Type B pancreatic cell (in vitro differentiated cells): ENCODE results near the gene SPARCL1. TPM values are rescaled to one million over a fixed set of nuclear protein-coding genes. Genes with fewer than 3 reads are reported as not detected.

Experiments used
- DNase-seq: peaks from one replicate; pipeline ENCODE4 v3.0.0; 2021; ENCODE audit warnings: mixed read lengths; ENCODE audit not compliant: unreplicated experiment; ENCODE audit errors: extremely low spot score
- H3K27ac Mint-ChIP-seq: 2 replicates; pipeline ENCODE4 v1.8.0; 2021; ENCODE audit warnings: mild to moderate bottlenecking, mixed read lengths
- H3K27me3 Mint-ChIP-seq: 2 replicates; pipeline ENCODE4 v1.8.0; 2021; ENCODE audit warnings: mixed read lengths
- H3K36me3 Mint-ChIP-seq: 2 replicates; pipeline ENCODE4 v1.8.0; 2021; ENCODE audit warnings: mixed read lengths
- H3K4me1 Mint-ChIP-seq: one replicate; pipeline ENCODE4 v1.8.0; 2021; ENCODE audit warnings: mixed read lengths; ENCODE audit not compliant: unreplicated experiment
- H3K4me3 Mint-ChIP-seq: 2 replicates; pipeline ENCODE4 v1.8.0; 2021; ENCODE audit warnings: mild to moderate bottlenecking, mixed read lengths
- H3K9me3 Mint-ChIP-seq: 2 replicates; pipeline ENCODE4 v1.8.0; 2021; ENCODE audit warnings: mixed read lengths
- total RNA-seq: library from RNA; stranded (reverse); gene quantifications from 2 replicates; pipeline ENCODE4 v1.2.1, GENCODE V29; 2021; ENCODE audit warnings: low replicate concordance
- TF ChIP-seq, protein P1 (sequence below): fragments of 200-600 bp; sonication (generic); conservative IDR thresholded peaks from 2 replicates; pipeline ENCODE4 v1.5.0; 2021; ENCODE audit warnings: antibody characterized with exemption, mild to moderate bottlenecking

SPARCL1 gene
- total RNA-seq, 1 donor from 2014 or later: 11.2 TPM

DNA sequence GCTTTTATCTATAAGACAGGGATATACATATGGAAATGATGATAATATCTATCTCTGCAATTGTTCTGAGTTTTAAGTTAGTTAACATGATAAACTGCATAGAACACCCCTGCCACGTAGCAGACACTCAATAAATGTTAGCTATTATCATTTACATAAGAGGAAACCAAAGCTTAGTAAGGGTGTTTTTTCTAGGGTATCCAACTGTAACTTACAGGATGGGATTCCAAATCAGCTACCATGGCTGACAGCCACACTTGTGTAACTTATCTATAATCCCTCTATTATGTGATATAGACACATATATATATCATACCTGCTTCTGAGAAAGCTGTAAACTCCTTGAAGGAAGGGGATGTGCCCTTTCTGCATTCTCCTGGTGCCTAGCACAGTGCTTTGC lies 1.1 kb upstream of the SPARCL1 start:
- H3K9me3 Mint-ChIP-seq: peaks cover 4% of the 10 kb centered on the region
- TF ChIP-seq, protein P1, sequence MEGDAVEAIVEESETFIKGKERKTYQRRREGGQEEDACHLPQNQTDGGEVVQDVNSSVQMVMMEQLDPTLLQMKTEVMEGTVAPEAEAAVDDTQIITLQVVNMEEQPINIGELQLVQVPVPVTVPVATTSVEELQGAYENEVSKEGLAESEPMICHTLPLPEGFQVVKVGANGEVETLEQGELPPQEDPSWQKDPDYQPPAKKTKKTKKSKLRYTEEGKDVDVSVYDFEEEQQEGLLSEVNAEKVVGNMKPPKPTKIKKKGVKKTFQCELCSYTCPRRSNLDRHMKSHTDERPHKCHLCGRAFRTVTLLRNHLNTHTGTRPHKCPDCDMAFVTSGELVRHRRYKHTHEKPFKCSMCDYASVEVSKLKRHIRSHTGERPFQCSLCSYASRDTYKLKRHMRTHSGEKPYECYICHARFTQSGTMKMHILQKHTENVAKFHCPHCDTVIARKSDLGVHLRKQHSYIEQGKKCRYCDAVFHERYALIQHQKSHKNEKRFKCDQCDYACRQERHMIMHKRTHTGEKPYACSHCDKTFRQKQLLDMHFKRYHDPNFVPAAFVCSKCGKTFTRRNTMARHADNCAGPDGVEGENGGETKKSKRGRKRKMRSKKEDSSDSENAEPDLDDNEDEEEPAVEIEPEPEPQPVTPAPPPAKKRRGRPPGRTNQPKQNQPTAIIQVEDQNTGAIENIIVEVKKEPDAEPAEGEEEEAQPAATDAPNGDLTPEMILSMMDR: no peak

DNA sequence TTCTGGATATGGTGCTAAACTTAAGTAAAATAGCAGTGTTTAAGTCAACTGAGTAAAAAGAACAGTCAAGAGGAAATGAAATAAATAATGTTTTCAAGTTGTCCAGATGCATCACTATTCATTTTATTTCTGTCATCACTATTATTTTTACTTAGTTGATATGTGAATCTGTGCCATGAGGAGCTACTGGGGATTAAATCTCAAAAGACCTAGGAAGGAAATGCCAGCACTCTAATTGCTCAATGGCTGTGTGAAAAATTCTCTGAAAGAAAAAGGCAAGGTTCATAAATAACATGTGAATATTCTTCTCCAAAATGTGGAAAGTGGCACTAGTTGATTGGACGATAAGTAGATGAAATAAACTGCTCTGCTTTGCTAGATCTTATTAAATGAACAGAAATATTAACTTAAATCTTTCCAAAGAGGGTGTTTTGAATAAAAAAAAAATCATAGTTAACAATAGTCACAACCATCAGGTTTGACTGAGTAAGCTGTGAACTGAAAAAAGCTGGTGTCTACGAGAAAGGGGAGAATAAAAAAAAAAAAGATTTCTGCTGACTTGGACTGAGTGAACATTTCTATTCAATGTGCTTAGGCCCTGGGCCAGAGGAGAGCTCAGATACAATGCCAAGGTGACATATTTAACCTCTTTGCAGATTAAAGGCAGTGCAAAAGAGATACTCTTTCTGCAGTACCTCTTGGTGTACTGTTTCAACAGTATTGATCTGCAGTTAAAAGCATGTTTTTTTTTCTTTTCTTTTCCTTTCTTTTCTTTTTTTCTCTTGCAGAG lies 1.6 kb downstream of the SPARCL1 start:
- Mint-ChIP-seq H3K9me3 (peaks cover 8% of the 10 kb centered on the region), H3K36me3 (no peaks in the 10 kb centered on the region), H3K4me3 (no peak overlapping the region), H3K27ac (no peak overlapping the region), H3K4me1 (peaks cover 28% of the 10 kb centered on the region), H3K27me3 (no peaks in the 10 kb centered on the region)
- TF ChIP-seq, protein P1: no peak
- DNase-seq: no peak

More for the DNA sequence above, 1.1 kb upstream of the SPARCL1 start:
- Mint-ChIP-seq H3K36me3 (no peaks in the 10 kb centered on the region), H3K4me1 (peaks cover 25% of the 10 kb centered on the region), H3K27me3 (no peaks in the 10 kb centered on the region), H3K4me3 (no peak overlapping the region), H3K27ac (no peak overlapping the region)
- no peak for DNase-seq

DNA sequence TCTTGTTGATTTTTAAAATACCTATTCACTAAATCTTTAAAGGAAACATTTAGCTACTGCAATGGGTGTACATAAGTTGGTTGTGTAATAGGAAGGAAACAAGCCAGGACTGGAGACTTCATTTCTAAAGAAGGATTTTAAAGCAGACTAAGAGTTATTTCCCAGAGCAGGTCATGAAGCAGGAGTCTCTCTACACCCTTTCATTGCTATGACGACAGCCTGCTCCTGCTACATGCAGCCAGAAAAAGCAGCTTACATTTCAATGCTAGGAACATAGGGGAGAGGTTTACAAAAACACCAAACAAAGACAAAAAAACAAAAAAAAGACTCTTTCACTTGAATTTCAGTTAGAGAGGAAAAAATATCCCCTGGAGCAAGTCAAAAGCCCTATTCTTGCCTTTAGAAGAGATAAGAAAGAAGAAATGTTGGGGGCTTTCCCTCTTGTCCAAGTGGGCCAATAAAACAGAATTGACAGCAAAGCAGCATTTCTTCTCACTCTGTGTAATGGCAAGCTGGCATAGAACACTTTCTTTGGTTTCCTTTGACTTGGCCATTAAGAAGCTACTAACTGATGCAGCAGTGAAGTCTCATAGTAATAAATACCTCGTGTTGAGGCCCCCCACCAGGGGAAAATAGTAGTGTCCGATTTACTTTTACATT lies 3.4 kb downstream of the SPARCL1 start:
- no peak for DNase-seq
- H3K9me3 Mint-ChIP-seq: peaks cover 8% of the 10 kb centered on the region
- H3K27ac Mint-ChIP-seq: no peak overlapping the region
- H3K27me3 Mint-ChIP-seq: no peaks in the 10 kb centered on the region
- TF ChIP-seq, protein P1: no peak
- peak overlapping the region; percentile 2 for H3K4me3 Mint-ChIP-seq
- H3K36me3 Mint-ChIP-seq: no peaks in the 10 kb centered on the region
- H3K4me1 Mint-ChIP-seq: peaks cover 30% of the 10 kb centered on the region

DNA sequence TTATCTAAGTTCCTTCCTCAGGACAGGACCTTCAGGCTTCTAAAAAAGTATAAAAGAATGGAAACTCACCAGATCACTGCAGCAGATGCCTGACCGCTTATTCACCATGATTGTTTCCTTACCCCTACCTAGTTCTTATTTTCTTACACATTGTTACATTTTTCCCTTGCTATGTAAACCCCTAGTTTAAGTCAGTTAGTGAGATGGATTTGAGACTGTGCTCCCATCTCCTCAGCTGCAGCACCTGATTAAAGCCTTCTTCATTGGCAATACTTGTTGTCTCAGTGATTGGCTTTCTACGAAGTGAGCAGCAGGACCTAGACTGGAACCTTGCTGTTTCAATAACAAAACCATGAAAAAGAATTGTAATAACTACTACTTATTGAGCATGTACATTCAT lies 4.7 kb downstream of the SPARCL1 start:
- no peaks in the 10 kb centered on the region for H3K36me3 Mint-ChIP-seq
- TF ChIP-seq, protein P1: no peak
- DNase-seq: no peak
- no peak overlapping the region for H3K27ac Mint-ChIP-seq
- peaks cover 8% of the 10 kb centered on the region for H3K9me3 Mint-ChIP-seq
- peaks cover 36% of the 10 kb centered on the region for H3K4me1 Mint-ChIP-seq
- H3K27me3 Mint-ChIP-seq: no peaks in the 10 kb centered on the region
- H3K4me3 Mint-ChIP-seq: no peak overlapping the region

DNA sequence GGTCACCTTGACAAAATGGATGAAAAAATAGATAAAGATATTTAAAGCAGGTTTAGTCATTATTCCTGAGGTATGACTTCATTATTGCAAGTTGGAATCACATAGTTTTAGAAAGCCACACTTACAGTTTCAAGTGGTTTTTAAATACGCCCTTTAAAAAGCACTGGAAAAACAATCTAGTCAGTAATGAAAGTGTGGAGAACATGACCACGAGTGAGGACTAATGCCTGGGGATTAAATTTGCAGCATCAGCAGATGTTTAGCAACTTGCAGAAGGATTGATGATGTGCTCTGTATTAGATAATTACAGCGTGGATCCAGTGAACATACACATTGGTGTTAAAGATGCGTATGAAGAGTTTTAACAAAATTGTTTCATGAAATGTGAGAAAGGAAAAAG lies 5.9 kb downstream of the SPARCL1 start:
- TF ChIP-seq, protein P1: no peak
- Mint-ChIP-seq H3K36me3 (no peaks in the 10 kb centered on the region), H3K27me3 (no peaks in the 10 kb centered on the region), H3K4me3 (no peak overlapping the region), H3K27ac (no peak overlapping the region), H3K4me1 (peaks cover 28% of the 10 kb centered on the region), H3K9me3 (peaks cover 8% of the 10 kb centered on the region)
- no peak for DNase-seq
